Mammary epithelial cell (primary cell): ENCODE results near the gene EDARADD.

ENCODE experiments used
- CTCF ChIP-seq, 2 donors: IDR thresholded peaks in 1 of 2; conservative IDR thresholded peaks in 1 of 2; 2 replicates each; pipeline ENCODE4 v1.5.1; 2011 to 2012; ENCODE audit warnings: inconsistent platforms in 2 of 2, low read length in 2 of 2, mild to moderate bottlenecking in 2 of 2, control low read depth in 1 of 2, low read depth in 1 of 2; ENCODE audit not compliant: insufficient read depth in 1 of 2; ENCODE audit errors: extremely low read depth in 1 of 2
- EZH2 ChIP-seq: IDR thresholded peaks from 2 replicates; pipeline ENCODE4 v1.6.1; 2012; ENCODE audit warnings: low read length, inconsistent platforms, borderline replicate concordance

- TF ChIP-seq CTCF (conservative IDR thresholded peaks at IDR 0.05 in 1 of 2, IDR thresholded peaks at IDR 0.05 in 1 of 2; ENCODE audit: extremely low read depth in 1 of 2, insufficient read depth in 1 of 2, low read depth in 1 of 2, low read length in 2 of 2) (no peak), EZH2 (no peak)
These were observed 130.8 kb downstream of the EDARADD start for GRCh38 chr1:236524895-236525184.
